Caki2 (cell line): ENCODE measurements around the gene TMED6. TPM values are rescaled to one million over a fixed set of nuclear protein-coding genes. Genes with fewer than 3 reads are reported as not detected.
A peak's percentile ranks its signal among the peaks of the same experiment; 100 is the strongest.
"Not testable (repeated sequence)": the region's sequence is repeated elsewhere in the genome, so short reads cannot be mapped to it uniquely, and the experiment has no call there.

Experiments
- DNase-seq: peaks from one replicate; pipeline ENCODE4 v3.0.0-alpha.2; 2015; ENCODE audit warnings: low read depth
- in situ Hi-C: cut with HindIII; loops from 2 replicates; pipeline ENCODE4 v1.10.0; 2016; ENCODE audit warnings: low sequenced_read_pairs, low pct_unique_long_range_greater_than_20kb, mixed read lengths
- total RNA-seq: library from RNA; depleted of rRNA; stranded (reverse); fragments of >200 nt; shearing (Covaris generic); gene quantifications from 2 replicates; pipeline ENCODE4 v1.2.3, GENCODE V29; 2014; ENCODE audit warnings: low replicate concordance

Gene TMED6
- total RNA-seq, 1 experiment from 2014 or later: 4.1 TPM

DNA sequence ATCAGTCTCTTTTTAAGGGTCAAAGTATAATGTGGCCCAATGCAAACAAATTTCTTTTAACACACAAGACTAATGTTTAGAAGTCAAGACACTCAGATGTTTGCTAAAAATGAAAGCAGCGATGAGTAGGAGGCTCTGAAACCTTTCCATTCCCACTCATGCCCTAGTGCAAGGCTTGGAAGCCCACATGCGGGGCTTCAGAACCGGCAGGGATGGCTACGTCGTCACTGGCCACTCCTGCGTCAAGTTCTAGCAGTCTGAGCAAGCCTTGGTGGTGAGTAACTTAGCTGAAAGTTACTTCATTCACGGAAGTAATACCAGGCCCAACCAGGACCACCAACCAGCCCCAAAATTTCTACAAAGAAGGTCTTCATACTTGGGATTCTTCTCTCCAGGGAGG, 14.8 kb upstream of the TMED6 start:
- no peak for DNase-seq
- in situ Hi-C loops: no loop called here

DNA sequence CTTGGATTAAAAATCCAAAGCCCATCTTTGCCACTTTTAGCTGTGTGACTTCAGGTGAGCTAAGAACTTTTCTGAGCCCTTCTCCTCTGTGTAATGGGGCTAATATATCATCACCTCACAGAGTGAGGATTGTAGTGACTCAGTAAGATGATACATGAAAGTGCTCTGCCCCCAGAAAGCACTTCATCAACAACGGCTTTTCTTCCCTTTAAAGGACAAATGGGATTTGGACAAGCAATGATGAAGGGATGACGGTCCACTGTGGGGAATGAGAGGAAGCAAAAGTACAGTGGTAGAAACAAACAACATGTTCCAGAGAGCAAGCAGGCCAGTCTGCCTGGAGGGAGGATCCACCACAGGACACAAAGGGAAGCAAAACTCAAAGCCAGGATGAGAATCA, 14.3 kb upstream of the TMED6 start:
- in situ Hi-C loops: no loop called here
- no peak for DNase-seq

DNA sequence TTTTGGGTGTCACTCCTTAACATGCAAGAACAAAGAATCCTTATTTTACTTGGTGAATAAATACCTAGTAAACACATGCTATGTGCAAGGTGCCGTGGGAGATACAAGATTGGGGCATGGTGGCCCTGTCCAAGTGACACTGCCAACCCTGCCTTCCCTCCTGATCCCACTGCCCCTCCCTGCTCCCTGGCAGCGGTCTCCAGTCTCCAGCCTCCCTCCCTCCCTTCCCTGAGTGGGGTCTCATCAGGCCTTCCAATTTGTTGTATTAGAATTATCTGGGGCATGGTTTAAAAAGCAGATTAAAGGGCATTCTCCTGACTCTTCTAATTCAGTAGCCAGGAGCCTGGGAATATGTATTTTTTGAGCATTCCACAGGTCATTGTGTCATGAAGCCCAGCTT, 12.5 kb upstream of the TMED6 start:
- no peak for DNase-seq
- in situ Hi-C loops: no loop called here

DNA sequence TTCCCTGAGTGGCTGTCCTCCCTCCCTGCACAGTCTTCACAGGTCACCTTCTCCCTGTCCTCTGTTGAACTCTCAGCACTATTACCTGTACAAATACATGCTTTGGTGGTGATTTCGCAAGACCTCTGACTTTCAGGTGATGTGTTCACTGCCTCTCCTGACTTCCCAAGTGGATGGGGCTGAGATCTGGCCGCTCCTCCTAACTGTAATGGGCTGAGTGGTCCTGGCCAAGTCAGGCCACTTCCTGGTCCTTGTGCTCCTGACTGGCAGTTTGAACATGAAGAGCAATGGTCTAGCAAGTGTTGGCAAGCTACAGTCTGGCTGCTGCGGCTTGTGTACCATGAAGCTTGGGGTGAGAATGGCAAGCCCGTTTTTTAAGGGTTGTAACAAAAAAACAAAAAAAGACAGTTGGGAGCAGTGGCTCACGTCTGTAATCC, 11.7 kb upstream of the TMED6 start:
- no peak for DNase-seq
- in situ Hi-C loops: no loop called here

DNA sequence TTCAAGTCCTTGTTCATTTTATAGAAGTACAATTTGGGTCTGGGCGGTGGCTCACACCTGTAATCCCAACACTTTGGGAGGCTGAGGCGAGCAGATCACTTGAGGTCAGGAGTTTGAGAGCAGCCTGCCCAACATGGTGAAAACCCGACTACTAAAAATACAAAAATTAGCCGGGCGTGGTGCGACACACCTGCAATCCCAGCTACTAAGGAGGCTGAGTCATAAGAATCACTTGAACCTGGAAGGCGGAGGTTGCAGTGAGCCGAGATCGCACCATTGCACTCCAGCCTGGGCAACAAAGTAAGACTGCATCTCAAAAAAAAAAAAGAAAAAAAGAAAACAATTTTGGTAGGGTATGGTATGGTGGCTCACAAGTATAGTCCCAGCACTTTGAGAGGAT, 8.5 kb upstream of the TMED6 start:
- in situ Hi-C loops, DNase-seq: not testable (repeated sequence)

DNA sequence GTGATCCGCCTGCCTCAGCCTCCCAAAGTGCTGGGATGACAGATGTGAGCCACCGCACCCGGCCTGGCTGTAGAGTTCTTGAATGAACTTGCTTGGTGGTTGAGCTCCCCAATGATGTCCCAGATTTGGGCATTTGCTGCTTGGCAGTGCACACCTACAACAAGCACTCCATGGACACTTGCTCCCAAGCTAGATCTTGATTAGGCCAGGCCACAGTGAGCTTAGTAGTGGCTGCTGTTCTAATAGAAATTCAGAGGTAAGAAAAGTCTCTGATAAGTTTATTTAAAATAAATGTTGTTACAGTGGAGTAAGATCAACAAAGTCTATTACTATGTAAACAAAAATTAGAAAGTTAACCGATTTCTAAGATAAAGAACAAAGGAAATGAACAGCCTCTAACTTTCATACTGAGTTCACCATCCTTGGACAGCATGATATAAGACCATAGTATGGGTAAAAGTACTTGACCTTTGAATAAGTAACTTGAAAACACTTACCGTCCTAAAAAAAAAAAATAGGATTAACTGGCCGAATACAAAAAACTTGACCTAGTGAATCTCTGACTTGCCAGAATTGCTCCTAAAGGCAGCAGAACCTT, 951 bp downstream of the TMED6 start:
- in situ Hi-C loops: no loop called here
- DNase-seq: no peak

DNA sequence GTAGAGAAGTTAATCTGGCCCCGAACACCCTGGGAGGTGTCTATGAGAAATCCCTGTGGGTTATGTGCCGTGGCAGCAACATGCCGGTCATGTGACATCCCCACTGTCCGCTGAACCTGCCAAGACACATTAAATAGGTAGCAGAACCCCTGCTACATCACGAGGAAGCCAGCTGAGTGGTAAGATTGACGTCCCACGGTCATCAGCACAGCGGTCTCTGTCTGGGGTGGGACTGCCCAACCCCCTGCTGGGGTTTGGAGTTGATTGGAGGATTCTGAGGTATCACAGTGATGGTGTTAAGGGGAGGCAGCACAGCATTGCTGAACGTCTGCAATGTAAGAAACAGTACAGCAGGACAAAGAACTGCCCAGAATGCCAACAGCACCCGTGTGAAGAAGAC, 2.0 kb downstream of the TMED6 start:
- in situ Hi-C loops: no loop called here

DNA sequence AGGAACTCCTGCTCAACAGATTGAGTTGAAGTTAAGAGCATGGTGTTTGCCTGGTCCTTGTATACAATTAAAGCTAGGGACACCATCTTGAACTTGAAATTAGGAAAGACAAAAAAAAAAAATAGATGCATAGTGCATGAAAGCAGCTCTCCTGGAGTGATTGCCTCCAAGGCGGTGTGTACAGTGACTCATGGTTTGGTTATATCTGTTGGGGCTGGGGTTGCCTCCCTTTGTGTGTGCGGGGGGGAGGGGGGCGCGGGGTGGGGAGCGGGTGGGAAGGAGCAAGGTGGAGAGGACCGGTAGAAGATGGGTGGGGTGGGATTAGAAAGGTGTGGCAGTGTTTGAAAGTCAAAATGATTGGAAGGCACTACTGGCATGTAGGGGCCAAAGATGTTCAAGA, 3.4 kb downstream of the TMED6 start:
- no peak for DNase-seq
- in situ Hi-C loops: no loop called here

More for the DNA sequence above, 2.0 kb downstream of the TMED6 start:
- no peak for DNase-seq

DNA sequence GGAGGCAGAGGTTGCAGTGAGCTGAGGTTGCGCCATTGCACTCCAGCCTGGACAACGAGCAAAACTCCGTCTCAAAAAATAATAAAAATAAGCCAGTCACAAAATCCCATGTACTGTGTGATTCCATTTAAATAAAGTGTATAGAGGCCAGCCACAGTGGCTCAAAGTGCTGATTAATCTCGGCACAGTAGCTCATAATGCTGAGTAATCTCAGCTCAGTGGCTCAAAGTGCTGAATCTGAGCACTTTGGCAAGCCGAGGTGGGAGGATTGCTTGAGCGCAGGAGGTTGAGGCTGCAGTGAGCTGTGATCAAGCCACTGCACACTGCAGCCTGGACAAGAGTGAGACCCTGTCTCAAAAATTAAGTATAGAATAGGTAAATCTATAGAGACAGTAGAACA, 4.9 kb downstream of the TMED6 start:
- in situ Hi-C loops: no loop called here
- DNase-seq: no peak

DNA sequence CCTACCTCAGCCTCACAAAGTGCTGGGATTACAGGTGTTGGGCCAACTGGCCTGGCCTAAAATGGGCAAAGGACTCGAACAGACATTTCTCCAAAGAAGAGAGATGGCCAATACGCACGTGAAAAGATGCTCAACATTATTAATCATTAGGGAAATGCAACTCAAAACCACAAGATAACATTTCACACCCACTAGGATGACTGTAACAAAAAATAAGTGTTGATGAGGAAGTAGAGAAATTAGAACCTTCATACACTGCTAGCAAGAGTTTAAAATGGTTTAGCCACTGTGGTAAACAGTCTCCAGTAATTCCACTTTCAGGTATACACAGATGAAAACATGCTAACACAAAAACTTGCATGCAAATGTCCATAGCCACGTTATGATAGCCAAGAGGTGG, 5.7 kb downstream of the TMED6 start:
- in situ Hi-C loops: no loop called here
- DNase-seq: no peak

DNA sequence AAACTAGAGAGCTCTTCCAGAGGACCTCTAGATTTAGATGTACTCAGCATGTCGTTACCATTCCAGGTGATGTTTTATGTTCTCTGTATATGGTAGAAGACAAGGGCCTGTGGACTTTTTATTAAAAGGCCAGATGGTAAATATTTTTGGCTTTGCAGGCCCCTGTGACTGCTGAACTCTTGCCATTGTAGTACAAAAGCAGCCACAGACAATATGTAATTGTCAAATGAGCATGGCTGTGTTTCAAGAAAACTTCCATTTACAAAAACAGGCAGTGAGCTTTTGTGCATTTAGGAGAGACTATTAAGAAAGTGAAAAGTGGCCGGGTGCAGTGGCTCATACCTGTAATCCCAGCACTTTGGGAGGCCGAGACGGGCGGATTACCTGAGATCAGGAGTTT, 7.4 kb downstream of the TMED6 start:
- in situ Hi-C loops: no loop called here
- DNase-seq: no peak

DNA sequence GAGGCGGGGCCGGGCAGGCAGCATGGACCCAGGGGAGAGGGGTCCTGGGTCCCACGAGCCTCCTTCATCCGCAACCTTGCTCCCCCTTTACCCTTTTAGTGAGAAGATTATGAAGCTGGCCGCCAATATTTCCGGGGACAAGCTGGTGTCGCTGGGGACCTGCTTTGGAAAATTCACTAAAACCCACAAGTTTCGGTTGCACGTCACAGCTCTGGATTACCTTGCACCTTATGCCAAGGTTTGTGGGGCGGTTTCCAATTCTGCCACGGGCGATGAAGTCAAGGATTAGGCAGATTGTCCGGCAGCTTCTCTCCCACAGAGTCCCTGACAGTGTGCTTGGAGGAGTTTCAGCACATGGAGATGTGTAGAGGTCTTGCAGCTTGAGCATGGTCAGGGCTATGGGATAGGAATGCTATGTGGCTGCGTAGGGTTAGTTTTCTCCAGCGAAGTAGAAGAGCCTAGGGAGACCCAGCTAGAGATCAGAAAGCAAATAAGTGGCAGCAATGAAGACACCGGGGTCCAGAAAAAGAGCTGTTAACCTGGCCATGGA, 11.4 kb downstream of the TMED6 start:
- DNase-seq: no peak
- in situ Hi-C loops: no loop called here

DNA sequence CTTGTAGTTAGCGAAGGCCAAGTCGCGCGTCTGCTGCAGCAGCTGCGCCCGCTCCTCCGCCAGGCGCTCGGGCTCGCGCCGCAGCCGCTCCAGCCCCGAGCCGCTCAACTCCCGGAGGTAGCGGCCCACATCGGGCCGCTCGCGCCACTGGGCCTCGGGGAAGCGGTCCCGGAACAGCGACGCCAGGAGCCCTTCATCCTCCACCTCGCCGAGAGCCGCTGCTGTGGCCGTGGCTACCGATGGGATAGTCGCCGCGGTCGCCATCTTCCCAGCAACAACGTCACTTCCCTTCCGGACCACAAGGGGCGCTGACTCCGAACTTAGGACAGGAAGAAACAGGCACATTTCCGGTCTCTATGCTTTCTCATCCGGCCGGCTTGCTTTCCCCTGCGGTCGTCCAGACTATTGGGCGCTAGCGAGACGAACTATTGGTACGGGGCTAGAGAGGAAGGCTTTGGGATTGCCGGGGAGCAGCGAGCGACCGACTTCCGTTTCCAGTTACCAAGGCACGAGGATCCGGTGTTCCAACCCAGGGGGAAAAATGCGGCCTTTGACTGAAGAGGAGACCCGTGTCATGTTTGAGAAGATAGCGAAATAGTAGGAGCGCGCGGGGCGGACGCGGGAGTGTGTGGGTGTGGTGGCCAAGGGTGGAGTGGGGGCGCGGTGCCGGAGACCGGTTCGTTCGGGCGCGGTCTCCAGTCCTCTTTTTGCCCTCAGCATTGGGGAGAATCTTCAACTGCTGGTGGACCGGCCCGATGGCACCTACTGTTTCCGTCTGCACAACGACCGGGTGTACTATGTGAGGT, 12.1 kb downstream of the TMED6 start, which contains the start of the genes COG8 and NIP7:
COG8 (minus strand) TSS at position 276 of the 806 bp plus-strand sequence; CDS start at position 264, 12 bp downstream.
NIP7 (plus strand) TSS at position 484 of the 806 bp plus-strand sequence; CDS start at position 542, 58 bp downstream.
- peak; percentile 96 for DNase-seq
- in situ Hi-C loops: no loop called here

DNA sequence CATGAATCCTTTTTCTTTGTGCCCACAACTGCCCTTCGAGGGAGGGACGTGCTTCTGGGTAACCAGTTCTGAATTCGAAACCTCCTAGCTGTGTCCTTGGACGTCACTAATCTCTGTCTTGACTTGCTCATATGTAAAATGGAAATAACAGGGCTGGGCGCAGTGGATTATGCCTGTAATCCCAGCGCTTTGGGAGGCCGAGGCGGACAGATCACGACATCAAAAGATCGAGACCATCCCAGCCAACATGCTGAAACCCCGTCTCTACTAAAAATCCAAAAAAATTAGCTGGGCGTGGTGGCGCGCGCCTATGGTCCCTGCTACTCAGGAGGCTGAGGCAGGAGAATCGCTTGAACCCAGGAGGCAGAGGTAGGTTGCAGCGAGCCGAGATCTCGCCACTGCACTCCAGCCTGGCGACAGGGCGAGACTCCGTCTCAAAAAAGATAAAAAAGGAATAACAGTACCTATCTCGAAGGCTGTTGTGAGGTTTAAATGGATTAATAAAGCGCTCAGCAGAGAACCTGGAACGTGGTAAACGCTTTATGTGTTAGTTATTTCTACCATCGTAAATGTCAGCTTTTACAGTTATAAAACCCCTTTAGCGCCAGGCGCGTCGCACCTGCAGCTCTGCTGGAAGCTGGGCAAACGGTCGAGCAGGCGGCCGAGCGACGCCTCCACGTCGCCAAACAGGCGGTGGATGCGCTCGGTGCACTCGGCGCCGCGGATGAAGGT, 12.9 kb downstream of the TMED6 start:
- in situ Hi-C loops: no loop called here
- no peak for DNase-seq

DNA sequence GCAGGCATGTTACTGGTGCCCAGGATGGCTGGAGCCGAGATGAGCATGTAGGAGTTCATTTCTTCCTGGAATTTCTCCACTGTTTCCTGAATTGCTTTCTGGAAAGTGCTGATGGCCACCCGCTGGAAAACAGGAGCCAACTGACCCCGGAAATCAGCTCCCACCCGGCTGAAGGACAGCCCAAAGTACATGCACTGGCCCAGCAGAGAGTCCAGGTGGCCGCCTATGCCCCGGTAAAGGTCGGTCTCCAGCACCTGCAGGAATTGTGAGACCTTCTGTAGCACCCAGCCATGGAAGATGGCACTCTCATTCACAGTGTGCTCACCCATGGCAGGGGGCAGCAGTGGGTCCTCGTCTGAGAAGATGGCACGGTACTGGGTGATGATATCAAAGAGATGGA, 16.9 kb downstream of the TMED6 start:
- in situ Hi-C loops: no loop called here
- DNase-seq: no peak

DNA sequence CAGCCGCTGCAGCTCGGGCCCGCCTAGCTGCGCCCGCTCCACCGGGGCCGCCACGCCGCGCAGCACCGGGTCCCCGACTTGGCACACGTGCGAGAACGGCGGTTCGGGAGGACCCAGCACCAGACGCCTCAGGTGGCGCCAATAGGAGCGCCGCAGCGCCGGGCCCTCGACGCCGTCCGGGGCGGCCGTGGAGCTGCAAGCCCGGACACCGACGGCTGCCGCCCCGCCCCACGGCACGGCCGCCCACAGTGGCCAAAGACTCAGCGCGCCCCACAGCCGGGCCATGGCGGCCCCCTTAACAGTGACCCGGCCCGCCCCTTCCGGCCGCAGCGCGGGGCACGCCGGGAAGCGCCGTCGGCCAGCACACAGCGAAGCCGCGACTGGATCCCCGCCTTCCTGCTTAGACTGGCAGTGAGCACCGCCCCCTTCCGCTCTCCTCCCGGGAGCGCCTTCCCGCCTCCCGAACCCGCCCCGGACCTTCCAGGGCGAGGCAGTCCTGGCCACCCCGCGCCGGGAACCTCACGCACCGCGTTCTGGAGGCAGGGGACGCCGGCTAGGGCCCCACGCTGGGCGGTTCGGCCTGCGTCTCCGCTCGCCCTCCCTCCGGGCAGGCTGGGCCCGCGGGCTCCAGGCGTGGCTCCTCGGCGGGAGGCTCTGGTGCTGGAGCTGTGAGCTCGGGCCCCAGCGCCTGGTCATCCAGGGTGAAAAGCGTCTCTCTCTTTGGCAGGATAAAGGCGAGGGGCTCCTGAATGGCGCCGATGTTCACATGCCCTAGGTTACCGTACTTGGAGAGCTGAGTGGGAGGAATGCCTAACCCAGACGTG, 21.1 kb downstream of the TMED6 start, which contains the start of gene PDF:
PDF (minus strand) TSS at position 303 of the 824 bp plus-strand sequence; CDS start at position 285, 18 bp downstream.
- in situ Hi-C loops: no loop called here
- DNase-seq: peak; percentile 94

DNA sequence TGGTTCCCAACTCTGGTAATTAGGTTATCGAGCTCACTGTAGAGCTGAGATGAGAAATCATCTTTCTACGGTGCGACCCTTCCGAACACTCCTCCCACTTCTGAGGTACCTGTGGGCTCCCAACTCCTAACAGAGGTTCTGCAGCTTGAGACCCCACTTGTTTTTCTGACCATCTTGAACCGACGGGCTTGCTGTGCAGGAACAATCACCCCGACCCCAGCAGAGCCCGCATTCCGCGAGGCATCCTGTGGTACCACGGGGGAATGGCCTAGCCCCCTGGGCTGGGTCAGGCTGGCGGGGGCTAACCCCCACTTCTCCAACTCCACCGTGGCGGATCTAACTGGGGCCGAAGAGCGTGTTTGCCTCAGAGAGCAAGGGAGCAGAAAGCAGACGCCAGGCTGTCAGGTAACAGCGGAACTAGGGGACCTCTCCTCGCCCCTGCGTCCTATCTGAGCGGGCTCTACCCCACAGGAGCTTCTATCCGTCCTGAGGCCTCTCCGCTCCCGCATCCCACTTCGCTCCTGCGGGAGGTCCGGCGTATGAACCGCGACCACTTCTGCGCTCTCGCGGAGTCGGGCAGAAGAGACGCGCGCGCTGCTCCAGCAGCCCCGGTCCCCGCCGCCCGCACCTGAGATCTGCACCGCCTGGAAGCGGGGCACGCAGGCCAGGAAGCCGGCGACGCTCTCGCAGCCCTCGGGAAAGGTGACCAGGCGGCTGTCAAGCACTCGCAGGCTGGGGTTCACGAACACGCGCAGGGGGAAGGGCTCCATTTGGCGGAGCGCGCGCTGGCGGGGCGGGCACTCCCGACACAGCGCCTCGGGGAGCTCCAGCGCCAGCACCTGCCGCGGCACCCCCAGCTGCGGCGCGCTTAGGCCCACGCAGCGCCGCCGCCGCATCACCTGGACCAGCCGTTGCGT, 22.0 kb downstream of the TMED6 start:
- in situ Hi-C loops: no loop called here

More for the DNA sequence above, 22.0 kb downstream of the TMED6 start:
- DNase-seq: no peak
